GM18520 (cell line): Measurements from ENCODE around the gene SPOCK3.
"Not testable (repeated sequence)": the region's sequence is repeated elsewhere in the genome, so short reads cannot be mapped to it uniquely, and the experiment has no call there.

Source experiments
- ATAC-seq: cut with Tn5 transposase; IDR thresholded peaks from one replicate; pipeline ENCODE4 v1.9.1; 2021; ENCODE audit not compliant: unreplicated experiment

The SPOCK3 gene

GRCh38 chr4:166968219-166968618 is 266.1 kb downstream of the SPOCK3 start:
- ATAC-seq = not testable (repeated sequence)

- ATAC-seq = no peak
These were observed 268.7 kb downstream of the SPOCK3 start for GRCh38 chr4:166965562-166965961.

- ATAC-seq = no peak
These were observed 276.8 kb downstream of the SPOCK3 start for GRCh38 chr4:166957451-166957850.

DNA sequence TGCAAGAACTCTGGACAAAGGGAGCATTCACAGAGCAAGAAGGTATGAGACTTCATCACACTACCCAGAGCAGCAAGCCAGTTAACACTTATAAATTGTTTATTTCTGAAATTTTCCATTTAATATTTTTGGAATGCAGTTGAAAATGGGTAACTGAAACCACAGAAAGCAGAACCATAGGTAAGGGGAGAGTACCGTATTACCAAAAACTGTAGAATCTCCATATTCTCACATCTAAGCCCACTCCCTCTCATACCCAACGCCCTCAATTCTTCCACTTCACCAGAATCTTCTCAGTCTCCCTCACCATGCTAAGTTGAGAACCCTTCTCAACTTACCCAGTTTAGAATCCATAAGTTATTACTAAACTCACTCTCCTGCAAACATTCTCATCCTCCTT is 277.8 kb downstream of the SPOCK3 start:
- ATAC-seq = no peak

DNA sequence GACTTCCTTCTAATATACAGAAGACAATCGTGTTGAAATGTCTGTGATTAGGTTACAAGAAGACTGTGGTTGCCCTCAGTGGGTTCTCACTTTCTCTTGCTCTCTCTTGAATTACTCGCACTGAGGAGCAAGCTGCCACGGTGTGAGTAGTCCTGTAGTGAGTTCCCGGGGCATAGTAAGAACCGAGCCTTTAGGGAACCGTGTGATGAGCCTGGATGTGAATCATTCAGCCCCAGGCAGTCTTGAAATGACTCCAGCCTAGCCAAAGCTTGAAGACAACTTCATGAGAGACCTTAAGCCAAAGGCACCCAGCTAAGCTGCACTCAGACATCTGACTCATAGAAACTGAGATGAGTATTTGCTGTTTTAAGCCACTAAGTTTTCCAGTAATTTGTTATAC is 292.7 kb downstream of the SPOCK3 start:
- ATAC-seq = peak; percentile 75

DNA sequence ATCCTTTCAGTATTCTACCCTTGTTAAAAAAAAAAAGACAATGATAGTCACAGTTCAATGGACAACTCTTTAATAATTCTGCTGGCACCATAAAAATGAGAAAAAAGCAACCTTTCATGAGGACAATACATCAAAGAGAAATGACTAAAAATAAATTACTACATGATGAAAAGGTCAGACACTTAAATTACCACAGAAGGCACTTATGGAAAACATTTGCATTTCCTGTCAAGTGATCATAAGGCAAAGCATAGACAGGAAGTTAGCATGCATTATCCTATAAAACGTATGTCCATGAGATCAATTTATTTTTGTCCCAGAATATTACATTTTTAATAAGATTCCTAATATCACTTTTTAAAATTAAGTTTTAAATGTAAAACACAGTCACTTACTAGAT is 303.8 kb downstream of the SPOCK3 start:
- no peak for ATAC-seq

DNA sequence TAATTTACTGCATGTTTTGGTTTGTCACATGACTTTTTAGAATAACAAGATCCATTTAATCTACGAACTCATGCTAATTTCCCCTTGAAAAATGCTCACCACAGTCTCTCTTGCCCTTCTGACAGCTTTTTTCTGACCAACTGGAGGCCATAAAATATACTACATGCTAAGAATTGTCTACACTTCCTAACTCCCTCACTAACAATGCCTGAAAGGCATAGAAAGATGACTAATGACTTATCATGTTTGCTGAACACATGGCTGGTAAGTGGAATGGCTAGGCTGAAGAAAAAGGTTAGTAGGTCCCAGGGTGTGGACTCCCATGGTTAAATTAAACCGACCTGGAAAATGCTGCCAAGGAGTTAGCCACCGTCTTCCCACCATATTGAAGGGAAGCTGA is 309.9 kb downstream of the SPOCK3 start:
- ATAC-seq = no peak

DNA sequence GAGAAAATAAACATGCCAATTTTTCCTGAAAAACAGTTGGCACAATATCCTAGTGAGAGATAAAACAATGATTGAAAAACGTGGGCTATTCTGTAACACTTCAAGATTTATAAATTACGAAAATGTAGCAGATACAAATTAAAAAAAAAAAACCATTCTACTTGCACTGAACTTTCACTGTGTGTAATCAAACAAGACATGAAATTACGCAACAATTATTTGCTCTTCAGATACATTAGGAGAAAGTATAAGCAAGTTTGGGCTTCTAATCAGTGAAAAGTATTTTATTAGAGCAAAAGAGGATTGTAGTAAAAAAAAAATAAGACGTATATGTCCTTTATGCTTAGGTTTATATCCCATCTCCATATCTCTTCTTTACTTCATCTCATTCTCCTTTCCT is 320.4 kb downstream of the SPOCK3 start:
- no peak for ATAC-seq

GRCh38 chr4:166903408-166903807 is 330.9 kb downstream of the SPOCK3 start:
- ATAC-seq = no peak

- no peak for ATAC-seq
These were observed 331.4 kb downstream of the SPOCK3 start for GRCh38 chr4:166902941-166903340.

DNA sequence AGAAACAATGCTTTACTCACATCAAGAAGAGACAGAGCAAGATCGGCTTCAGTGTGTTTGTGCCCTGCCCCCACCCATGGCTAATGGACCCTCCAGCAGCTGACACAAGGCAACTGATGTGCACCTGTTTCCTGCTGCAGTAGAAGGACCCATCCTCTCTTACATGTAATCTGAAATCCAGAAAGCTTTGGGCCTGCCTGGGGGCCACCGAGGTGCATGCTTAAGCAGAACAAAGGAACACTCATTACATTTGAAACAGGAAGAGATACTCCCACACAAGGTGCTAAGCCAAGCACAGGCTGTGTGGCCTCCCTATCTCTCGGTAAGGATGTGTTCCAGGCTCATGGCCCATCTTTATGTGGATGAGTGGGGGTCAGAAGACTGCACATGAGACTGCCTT is 338.0 kb downstream of the SPOCK3 start:
- ATAC-seq = no peak

- ATAC-seq = no peak
These were observed 338.5 kb downstream of the SPOCK3 start for GRCh38 chr4:166895771-166896170.

- ATAC-seq = no peak
These were observed 346.8 kb downstream of the SPOCK3 start for GRCh38 chr4:166887457-166887856.

- no peak for ATAC-seq
These were observed 347.6 kb downstream of the SPOCK3 start for GRCh38 chr4:166886718-166887117.

GRCh38 chr4:166882221-166882620 is 352.1 kb downstream of the SPOCK3 start:
- ATAC-seq = no peak

- no peak for ATAC-seq
These were observed 358.5 kb downstream of the SPOCK3 start for GRCh38 chr4:166875821-166876220.

DNA sequence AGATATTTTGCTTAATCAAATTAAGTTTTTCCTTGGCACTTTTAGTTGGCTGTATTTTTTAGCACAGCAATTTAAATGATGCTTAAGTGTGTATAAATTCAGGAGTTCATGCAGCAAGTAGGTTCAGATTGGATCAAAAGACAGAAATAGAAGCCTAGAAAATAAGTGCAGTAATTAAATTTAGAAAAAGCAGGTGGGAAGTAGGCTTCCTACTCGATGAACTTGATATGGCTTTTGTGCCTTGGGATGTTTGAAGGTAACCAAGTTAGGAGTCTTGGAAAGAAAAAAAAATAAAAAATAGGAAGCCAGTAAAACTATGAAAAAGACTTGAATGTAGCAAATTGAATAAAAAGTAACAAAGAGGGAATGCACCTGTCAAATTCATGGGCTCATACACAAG is 372.3 kb downstream of the SPOCK3 start:
- no peak for ATAC-seq

DNA sequence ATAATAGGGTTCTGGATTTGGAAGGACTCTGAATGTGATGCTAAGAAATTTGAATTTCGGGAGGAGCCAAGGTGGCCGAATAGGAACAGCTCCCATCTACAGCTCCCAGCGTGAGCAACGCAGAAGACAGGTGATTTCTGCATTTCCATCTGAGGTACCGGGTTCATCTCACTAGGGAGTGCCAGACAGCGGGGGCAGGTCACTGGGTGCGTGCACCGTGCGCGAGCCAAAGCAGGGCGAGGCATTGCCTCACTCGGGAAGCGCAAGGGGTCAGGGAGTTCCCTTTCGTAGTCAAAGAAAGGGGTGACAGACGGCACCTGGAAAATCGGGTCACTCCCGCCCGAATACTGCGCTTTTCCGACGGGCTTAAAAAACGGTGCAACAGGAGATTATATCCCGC is 383.9 kb downstream of the SPOCK3 start:
- ATAC-seq = not testable (repeated sequence)

DNA sequence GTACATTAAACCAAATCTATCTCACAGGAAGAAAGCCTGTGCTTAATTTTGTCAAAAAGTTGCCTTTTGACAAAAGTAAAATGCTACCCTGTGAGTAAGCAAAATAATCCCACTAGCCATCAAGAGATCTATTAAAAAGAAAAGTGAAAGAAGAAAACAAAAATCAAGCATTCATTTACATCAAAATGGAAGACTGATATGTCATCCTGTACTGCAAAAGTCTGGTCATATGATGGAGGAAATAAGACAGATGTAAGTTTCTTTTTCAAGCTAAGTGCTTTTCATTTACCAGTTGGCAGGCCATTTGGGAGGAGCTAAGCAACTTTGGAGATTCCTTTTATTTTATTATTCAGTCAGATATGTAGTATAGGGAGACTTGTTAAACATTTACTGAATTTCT is 387.4 kb downstream of the SPOCK3 start:
- peak; percentile 66 for ATAC-seq

GRCh38 chr4:166842795-166843261 is 391.5 kb downstream of the SPOCK3 start:
- ATAC-seq = no peak

GRCh38 chr4:166839615-166840251 is 394.6 kb downstream of the SPOCK3 start:
- ATAC-seq = peak; percentile 88

DNA sequence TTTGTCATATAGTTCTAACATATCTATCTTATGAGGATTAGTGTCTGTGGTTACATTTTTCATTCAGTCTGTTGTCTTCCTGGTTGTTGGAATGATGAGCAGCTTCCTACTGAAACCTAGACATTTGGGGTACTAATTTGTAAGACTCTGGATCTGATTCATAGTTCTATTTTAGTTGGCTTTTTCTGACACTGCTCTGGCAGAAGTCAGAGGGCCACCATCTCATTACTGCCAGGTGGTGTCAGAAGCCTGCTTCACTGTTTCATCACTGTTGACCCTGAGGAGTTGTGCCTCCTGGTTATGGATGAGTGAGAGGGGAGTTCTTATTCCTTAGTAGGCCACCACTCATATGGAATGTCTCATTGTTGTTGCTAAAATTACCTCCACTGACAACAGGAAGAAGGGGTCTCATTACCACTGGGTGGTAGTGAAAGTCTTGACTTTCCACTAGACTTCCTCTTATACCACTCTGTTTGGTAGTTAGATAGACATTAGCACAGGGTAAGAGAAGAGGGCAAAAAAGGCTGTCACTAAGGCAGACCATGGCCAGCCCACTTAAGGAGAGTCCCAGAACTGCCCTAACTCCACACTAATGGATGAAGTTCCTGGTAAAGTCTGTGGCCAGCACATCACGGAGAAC is 395.2 kb downstream of the SPOCK3 start:
- peak; percentile 34 for ATAC-seq

DNA sequence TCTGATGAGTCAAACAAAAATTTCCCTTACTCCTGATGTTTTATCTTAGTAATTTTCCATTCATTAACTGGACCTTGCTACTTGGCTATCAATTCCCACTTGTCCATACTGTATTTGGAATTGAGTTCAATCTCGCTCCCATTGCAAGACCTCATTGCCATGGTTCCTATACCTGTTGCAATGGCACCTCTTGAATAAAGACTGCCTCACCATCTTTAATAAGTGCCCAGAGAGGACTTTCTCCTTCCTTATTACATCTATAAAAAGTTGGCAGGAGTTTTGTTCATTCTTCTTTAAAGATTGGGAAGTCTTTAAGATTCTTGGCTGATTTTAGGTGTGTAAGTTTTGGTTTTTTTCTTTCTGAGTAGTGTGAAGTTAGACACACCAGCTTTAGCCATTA is 397.4 kb downstream of the SPOCK3 start:
- ATAC-seq = no peak
